Stomach (tissue), 4 donors: Measurements from ENCODE around the gene DIRAS1.

ENCODE experiments used
- POLR2A ChIP-seq, 4 donors: fragments of 450-650 bp; IDR thresholded peaks; one replicate each; pipeline ENCODE4 v1.6.1; 2016; ENCODE audit warnings: antibody characterized with exemption in 4 of 4, control low read depth in 2 of 4, mild to moderate bottlenecking in 1 of 4, moderate library complexity in 1 of 4
- POLR2AphosphoS5 ChIP-seq, 3 donors: sonication (generic); formaldehyde crosslinking; IDR thresholded peaks; one replicate each; pipeline ENCODE4 v1.6.1; 2016; ENCODE audit warnings: antibody characterized with exemption in 3 of 3
- TF ChIP-seq, protein P1 (sequence below), 7 experiments: fragments of 450-650 bp in 4 of 7; fragments of 200-600 bp in 3 of 7; sonication (generic) in 3 of 7; IDR thresholded peaks; one replicate each; pipeline ENCODE4 v1.5.1; 2016 to 2019; ENCODE audit warnings: antibody characterized with exemption in 7 of 7, control low read depth in 2 of 7, mild to moderate bottlenecking in 1 of 7

DNA sequence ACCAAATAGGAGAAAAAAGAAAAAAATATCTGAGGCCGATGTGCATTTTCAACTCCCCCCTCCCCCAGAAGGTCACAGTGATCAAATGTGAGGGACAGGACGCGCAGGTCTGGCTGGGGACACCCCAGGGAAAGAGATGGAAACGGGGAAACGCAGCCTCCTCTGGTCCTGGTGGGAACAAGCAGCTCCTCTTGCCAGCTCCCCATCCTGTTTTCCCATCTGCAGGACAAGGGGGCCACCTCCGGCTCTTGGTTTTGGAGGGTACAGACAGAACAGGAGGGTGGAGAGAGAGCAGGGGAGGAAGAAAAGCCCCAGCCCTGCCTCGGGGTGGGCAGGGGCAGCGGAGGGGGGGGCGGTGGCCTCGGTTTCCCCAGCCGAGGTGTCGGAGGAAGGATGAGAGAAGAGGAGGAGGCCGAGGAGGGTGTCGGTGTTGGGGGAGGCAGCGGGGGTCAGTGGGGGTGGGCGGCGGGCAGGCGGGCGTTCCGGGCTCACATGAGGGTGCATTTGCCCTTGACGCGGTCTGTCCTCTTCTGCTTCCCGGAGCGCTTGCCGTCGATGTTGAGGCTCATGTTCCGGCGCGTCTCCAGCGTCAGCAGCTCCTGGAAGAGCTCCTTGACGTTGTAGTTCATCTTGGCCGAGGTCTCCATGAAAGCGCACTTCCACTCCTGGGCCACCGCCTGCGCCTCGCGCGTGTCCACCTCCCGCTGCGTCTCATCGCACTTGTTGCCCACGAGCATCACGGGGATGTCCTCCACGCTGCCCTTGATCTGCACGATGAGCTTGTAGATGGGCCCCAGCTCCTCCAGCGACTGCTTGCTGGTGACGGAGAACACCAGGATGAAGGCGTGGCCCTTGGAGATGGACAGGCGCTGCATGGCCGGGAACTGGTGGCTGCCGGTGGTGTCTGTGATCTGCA lies 4.2 kb downstream of the DIRAS1 start:
- TF ChIP-seq POLR2AphosphoS5 (IDR thresholded peaks at IDR 0.05) (no peak), POLR2A (IDR thresholded peaks at IDR 0.05) (no peak)
- TF ChIP-seq, protein P1, sequence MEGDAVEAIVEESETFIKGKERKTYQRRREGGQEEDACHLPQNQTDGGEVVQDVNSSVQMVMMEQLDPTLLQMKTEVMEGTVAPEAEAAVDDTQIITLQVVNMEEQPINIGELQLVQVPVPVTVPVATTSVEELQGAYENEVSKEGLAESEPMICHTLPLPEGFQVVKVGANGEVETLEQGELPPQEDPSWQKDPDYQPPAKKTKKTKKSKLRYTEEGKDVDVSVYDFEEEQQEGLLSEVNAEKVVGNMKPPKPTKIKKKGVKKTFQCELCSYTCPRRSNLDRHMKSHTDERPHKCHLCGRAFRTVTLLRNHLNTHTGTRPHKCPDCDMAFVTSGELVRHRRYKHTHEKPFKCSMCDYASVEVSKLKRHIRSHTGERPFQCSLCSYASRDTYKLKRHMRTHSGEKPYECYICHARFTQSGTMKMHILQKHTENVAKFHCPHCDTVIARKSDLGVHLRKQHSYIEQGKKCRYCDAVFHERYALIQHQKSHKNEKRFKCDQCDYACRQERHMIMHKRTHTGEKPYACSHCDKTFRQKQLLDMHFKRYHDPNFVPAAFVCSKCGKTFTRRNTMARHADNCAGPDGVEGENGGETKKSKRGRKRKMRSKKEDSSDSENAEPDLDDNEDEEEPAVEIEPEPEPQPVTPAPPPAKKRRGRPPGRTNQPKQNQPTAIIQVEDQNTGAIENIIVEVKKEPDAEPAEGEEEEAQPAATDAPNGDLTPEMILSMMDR (IDR thresholded peaks at IDR 0.05), result no peak
